GM23338 (cell line): ENCODE data around the gene LRRC8E. TPM values are rescaled to one million over a fixed set of nuclear protein-coding genes. Genes with fewer than 3 reads are reported as not detected.

Experiments used
- ATAC-seq: fragments of 200-7000 bp; cut with Tn5 transposase; 3 replicates; pipeline ENCODE4 v1.9.1; 2020
- DNase-seq: peaks from one replicate; pipeline ENCODE4 v3.0.0-alpha.2; 2015; ENCODE audit warnings: low spot score
- H2AFZ ChIP-seq: fragments of 200-600 bp; sonication (generic); 2 replicates; pipeline ENCODE4 v1.8.0; 2016; ENCODE audit warnings: antibody characterized with exemption, mild to moderate bottlenecking, moderate library complexity
- H3F3A ChIP-seq: fragments of 200-600 bp; sonication (generic); replicated peaks from 2 replicates; pipeline ENCODE4 v1.8.0; 2017; ENCODE audit warnings: antibody characterized with exemption, mixed run types, low read depth
- H3K27ac ChIP-seq: fragments of 200-600 bp; sonication (generic); 2 replicates; pipeline ENCODE4 v1.6.1; 2016; ENCODE audit warnings: low read depth
- H3K27me3 ChIP-seq: fragments of 200-600 bp; sonication (generic); 2 replicates; pipeline ENCODE4 v1.8.0; 2016; ENCODE audit warnings: mild to moderate bottlenecking, mixed run types, moderate library complexity; ENCODE audit not compliant: insufficient read depth
- H3K36me3 ChIP-seq: fragments of 200-600 bp; sonication (generic); 2 replicates; pipeline ENCODE4 v1.8.0; 2016; ENCODE audit warnings: mild to moderate bottlenecking; ENCODE audit not compliant: insufficient read depth
- H3K4me1 ChIP-seq: fragments of 200-600 bp; sonication (generic); 2 replicates; pipeline ENCODE4 v1.8.0; 2016; ENCODE audit warnings: mild to moderate bottlenecking, moderate library complexity; ENCODE audit not compliant: insufficient read depth
- H3K4me2 ChIP-seq: fragments of 200-600 bp; sonication (generic); 2 replicates; pipeline ENCODE4 v1.7.1; 2017; ENCODE audit warnings: mixed run types
- H3K4me3 ChIP-seq: fragments of 200-600 bp; sonication (generic); 2 replicates; pipeline ENCODE4 v1.6.1; 2016; ENCODE audit warnings: mixed run types
- H3K79me2 ChIP-seq: fragments of 200-600 bp; sonication (generic); replicated peaks from 2 replicates; pipeline ENCODE4 v1.8.0; 2017; ENCODE audit warnings: mild to moderate bottlenecking; ENCODE audit not compliant: insufficient read depth
- H3K9me2 ChIP-seq: fragments of 200-600 bp; sonication (generic); 2 replicates; pipeline ENCODE4 v1.8.0; 2017; ENCODE audit not compliant: insufficient read depth
- H4K20me1 ChIP-seq: fragments of 200-600 bp; sonication (generic); replicated peaks from 2 replicates; pipeline ENCODE4 v1.8.0; 2017; ENCODE audit warnings: mild to moderate bottlenecking; ENCODE audit not compliant: insufficient read depth
- H3K27ac Mint-ChIP-seq: 2 replicates; pipeline ENCODE4 v1.8.0; 2020; ENCODE audit warnings: inconsistent platforms, mild to moderate bottlenecking, moderate library complexity, mixed read lengths
- H3K27me3 Mint-ChIP-seq: 3 replicates; pipeline ENCODE4 v1.8.0; 2022; ENCODE audit warnings: low read depth, mild to moderate bottlenecking, moderate library complexity, mixed read lengths, inconsistent platforms; ENCODE audit not compliant: insufficient read depth, poor library complexity
- H3K36me3 Mint-ChIP-seq: 3 replicates; pipeline ENCODE4 v1.8.0; 2021; ENCODE audit warnings: low read depth, mild to moderate bottlenecking, inconsistent platforms, moderate library complexity, mixed read lengths
- H3K4me1 Mint-ChIP-seq: 3 replicates; pipeline ENCODE4 v1.8.0; 2020; ENCODE audit warnings: mild to moderate bottlenecking, inconsistent platforms, mixed read lengths
- H3K4me3 Mint-ChIP-seq: 3 replicates; pipeline ENCODE4 v1.8.0; 2021; ENCODE audit warnings: moderate library complexity, mild to moderate bottlenecking, inconsistent platforms, mixed read lengths
- H3K9me3 Mint-ChIP-seq: 3 replicates; pipeline ENCODE4 v1.8.0; 2020; ENCODE audit warnings: moderate library complexity, mild to moderate bottlenecking, inconsistent platforms, mixed read lengths
- EZH2 ChIP-seq: fragments of 200-600 bp; sonication (generic); IDR thresholded peaks from one replicate; pipeline ENCODE4 v1.8.0; 2017; ENCODE audit warnings: antibody characterized with exemption, mild to moderate bottlenecking, low read depth; ENCODE audit not compliant: unreplicated experiment
- EZH2phosphoT487 ChIP-seq: fragments of 200-600 bp; sonication (generic); IDR thresholded peaks from one replicate; pipeline ENCODE4 v1.8.1; 2018; ENCODE audit warnings: antibody characterized with exemption; ENCODE audit not compliant: unreplicated experiment
- JUNB ChIP-seq: IDR thresholded peaks from one replicate; pipeline ENCODE4 v1.6.1; 2016; ENCODE audit warnings: antibody characterized with exemption; ENCODE audit not compliant: unreplicated experiment
- ZNF114 ChIP-seq: fragments of 250-450 bp; sonication (Bioruptor Pico); IDR thresholded peaks from 2 replicates; pipeline ENCODE4 v1.5.0; 2020; ENCODE audit warnings: mild to moderate bottlenecking, moderate library complexity
- polyA plus RNA-seq: library from polyadenylated mRNA; unstranded; fragments of >200 nt; fragmentation: Nextera tagmentation; extraction: Ambion mirVana; gene quantifications from 2 replicates; pipeline ENCODE4 v1.2.1, GENCODE V29; 2016
- total RNA-seq: library from RNA; depleted of rRNA; stranded (reverse); fragments of >200 nt; shearing (Covaris generic); gene quantifications from 2 replicates; pipeline ENCODE4 v1.2.3, GENCODE V29; 2014
- TF ChIP-seq, protein P1 (sequence below): IDR thresholded peaks from one replicate; pipeline ENCODE4 v1.6.1; 2018; ENCODE audit warnings: antibody characterized with exemption; ENCODE audit not compliant: unreplicated experiment
- TF ChIP-seq, protein P2 (sequence below), 2 experiments: fragments of 200-600 bp in 1 of 2; sonication (generic) in 1 of 2; conservative IDR thresholded peaks; 2 replicates each; pipeline versions ENCODE4 v1.5.1 to v1.6.1; 2016 to 2017; ENCODE audit warnings: antibody characterized with exemption in 2 of 2, low read depth in 2 of 2, mild to moderate bottlenecking in 2 of 2, moderate library complexity in 1 of 2

The LRRC8E gene
- total and polyA plus RNA-seq, 2 experiments from 2014 or later: 0.29 to 4.8 TPM

- Histone ChIP-seq H3K36me3 (no peaks in the 10 kb centered on the region), H3K4me3 (no peak overlapping the region), H3K79me2 (no peaks in the 10 kb centered on the region), H3K27ac (no peak overlapping the region), H3K4me1 (peaks cover 32% of the 10 kb centered on the region), H3K4me2 (0 out of 2 replicates have a peak overlapping the region, but pooled peaks have one; percentile 84), H3K27me3 (peaks cover 67% of the 10 kb centered on the region), H3F3A (0 out of 2 replicates have a peak, but pooled peaks cover 8% of the 10 kb centered on the region), H4K20me1 (no peaks in the 10 kb centered on the region), H3K9me2 (no peaks in the 10 kb centered on the region), H2AFZ (no peak overlapping the region)
- Mint-ChIP-seq H3K4me3 (no peak overlapping the region; the same call in 2 of the 3 replicates), H3K36me3 (no peaks in the 10 kb centered on the region), H3K9me3 (no peaks in the 10 kb centered on the region), H3K27me3 (peaks cover 54% of the 10 kb centered on the region), H3K4me1 (peaks cover 21% of the 10 kb centered on the region), H3K27ac (no peak overlapping the region)
- DNase-seq: no peak
- ATAC-seq: no peak
- TF ChIP-seq, protein P1, sequence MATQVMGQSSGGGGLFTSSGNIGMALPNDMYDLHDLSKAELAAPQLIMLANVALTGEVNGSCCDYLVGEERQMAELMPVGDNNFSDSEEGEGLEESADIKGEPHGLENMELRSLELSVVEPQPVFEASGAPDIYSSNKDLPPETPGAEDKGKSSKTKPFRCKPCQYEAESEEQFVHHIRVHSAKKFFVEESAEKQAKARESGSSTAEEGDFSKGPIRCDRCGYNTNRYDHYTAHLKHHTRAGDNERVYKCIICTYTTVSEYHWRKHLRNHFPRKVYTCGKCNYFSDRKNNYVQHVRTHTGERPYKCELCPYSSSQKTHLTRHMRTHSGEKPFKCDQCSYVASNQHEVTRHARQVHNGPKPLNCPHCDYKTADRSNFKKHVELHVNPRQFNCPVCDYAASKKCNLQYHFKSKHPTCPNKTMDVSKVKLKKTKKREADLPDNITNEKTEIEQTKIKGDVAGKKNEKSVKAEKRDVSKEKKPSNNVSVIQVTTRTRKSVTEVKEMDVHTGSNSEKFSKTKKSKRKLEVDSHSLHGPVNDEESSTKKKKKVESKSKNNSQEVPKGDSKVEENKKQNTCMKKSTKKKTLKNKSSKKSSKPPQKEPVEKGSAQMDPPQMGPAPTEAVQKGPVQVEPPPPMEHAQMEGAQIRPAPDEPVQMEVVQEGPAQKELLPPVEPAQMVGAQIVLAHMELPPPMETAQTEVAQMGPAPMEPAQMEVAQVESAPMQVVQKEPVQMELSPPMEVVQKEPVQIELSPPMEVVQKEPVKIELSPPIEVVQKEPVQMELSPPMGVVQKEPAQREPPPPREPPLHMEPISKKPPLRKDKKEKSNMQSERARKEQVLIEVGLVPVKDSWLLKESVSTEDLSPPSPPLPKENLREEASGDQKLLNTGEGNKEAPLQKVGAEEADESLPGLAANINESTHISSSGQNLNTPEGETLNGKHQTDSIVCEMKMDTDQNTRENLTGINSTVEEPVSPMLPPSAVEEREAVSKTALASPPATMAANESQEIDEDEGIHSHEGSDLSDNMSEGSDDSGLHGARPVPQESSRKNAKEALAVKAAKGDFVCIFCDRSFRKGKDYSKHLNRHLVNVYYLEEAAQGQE: no peak
These were observed 23.6 kb upstream of the LRRC8E start for GRCh38 chr19:7864690-7865074.

DNA sequence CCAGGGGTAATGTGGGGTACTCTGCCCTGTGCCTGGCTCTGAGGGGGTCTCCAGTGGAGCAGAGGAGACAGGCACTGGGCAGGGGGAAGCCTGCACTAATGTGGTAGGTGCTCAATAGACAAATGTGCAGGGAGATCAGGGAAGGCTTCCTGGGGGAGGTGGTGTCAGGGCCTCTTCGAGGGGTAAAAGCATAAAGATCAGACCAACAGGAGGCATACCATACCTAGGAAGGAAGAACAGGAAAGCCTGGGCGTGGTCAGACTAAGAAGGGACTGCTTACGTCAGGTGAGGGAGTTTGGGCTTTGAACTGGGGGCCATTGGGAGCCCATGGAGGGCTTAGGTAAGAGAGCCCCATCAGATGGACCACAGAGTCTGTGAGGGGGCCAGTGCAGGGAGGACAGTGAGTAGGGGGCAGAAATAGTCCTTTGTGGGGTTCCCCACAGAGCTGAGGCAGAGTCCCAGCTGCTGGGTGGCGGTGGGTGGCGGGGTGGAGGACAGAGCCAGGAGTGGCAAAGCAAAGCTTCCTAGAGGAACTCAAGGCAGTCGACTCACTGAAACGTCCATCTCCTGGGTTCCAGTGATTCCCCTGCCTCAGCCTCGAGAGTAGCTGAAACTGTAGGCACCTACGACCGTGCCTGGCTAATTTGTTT lies 22.9 kb upstream of the LRRC8E start:
- Histone ChIP-seq H3K4me1 (peaks cover 32% of the 10 kb centered on the region), H4K20me1 (no peaks in the 10 kb centered on the region), H3F3A (0 out of 2 replicates have a peak, but pooled peaks cover 8% of the 10 kb centered on the region), H3K27ac (no peak overlapping the region), H3K79me2 (no peaks in the 10 kb centered on the region), H3K4me3 (no peak overlapping the region), H3K27me3 (peaks cover 67% of the 10 kb centered on the region), H3K36me3 (no peaks in the 10 kb centered on the region), H3K9me2 (no peaks in the 10 kb centered on the region), H3K4me2 (0 out of 2 replicates have a peak overlapping the region, but pooled peaks have one; percentile 5), H2AFZ (no peak overlapping the region)
- Mint-ChIP-seq H3K9me3 (no peaks in the 10 kb centered on the region), H3K4me3 (no peak overlapping the region; the same call in 2 of the 3 replicates), H3K27me3 (peaks cover 57% of the 10 kb centered on the region), H3K36me3 (no peaks in the 10 kb centered on the region), H3K27ac (no peak overlapping the region), H3K4me1 (peaks cover 21% of the 10 kb centered on the region)
- peak; percentile 46 for DNase-seq
- no peak for ATAC-seq
- TF ChIP-seq EZH2phosphoT487 (no peak), ZNF114 (no peak), JUNB (no peak), EZH2 (no peak)
- TF ChIP-seq, protein P2, sequence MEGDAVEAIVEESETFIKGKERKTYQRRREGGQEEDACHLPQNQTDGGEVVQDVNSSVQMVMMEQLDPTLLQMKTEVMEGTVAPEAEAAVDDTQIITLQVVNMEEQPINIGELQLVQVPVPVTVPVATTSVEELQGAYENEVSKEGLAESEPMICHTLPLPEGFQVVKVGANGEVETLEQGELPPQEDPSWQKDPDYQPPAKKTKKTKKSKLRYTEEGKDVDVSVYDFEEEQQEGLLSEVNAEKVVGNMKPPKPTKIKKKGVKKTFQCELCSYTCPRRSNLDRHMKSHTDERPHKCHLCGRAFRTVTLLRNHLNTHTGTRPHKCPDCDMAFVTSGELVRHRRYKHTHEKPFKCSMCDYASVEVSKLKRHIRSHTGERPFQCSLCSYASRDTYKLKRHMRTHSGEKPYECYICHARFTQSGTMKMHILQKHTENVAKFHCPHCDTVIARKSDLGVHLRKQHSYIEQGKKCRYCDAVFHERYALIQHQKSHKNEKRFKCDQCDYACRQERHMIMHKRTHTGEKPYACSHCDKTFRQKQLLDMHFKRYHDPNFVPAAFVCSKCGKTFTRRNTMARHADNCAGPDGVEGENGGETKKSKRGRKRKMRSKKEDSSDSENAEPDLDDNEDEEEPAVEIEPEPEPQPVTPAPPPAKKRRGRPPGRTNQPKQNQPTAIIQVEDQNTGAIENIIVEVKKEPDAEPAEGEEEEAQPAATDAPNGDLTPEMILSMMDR (conservative IDR thresholded peaks at IDR 0.05; ENCODE audit: low read depth in 2 of 2): 0 out of 4 replicates have a peak, but pooled peaks of 1 of the 2 experiments have one; percentile 10
